K562 (cell line): ENCODE data around the gene CXorf65. TPM values are rescaled to one million over a fixed set of nuclear protein-coding genes. Genes with fewer than 3 reads are reported as not detected.

ENCODE experiments used
- ARID3B ChIP-seq: fragments of 250-450 bp; sonication (Bioruptor Pico); IDR thresholded peaks from 2 replicates; pipeline ENCODE4 v1.4.0; 2020; ENCODE audit warnings: borderline replicate concordance
- BCL6 ChIP-seq: fragments of 250-450 bp; sonication (Bioruptor Pico); IDR thresholded peaks from 2 replicates; pipeline ENCODE4 v1.4.0; 2020
- CCAR2 ChIP-seq: fragments of 200-400 bp; formaldehyde crosslinking; IDR thresholded peaks from 2 replicates; pipeline ENCODE4 v1.6.1; 2017; ENCODE audit warnings: mild to moderate bottlenecking, low read depth, low read length
- CLOCK ChIP-seq: fragments of 250-450 bp; sonication (Bioruptor Pico); IDR thresholded peaks from 2 replicates; pipeline ENCODE4 v1.4.0; 2020; ENCODE audit warnings: mild to moderate bottlenecking, moderate library complexity, borderline replicate concordance
- CXXC5 ChIP-seq: fragments of 250-450 bp; sonication (Bioruptor Pico); IDR thresholded peaks from 2 replicates; pipeline ENCODE4 v1.8.0; 2022; ENCODE audit warnings: inconsistent platforms, mild to moderate bottlenecking, moderate library complexity
- ETV5 ChIP-seq: sonication (generic); formaldehyde crosslinking; IDR thresholded peaks from 2 replicates; pipeline ENCODE4 v1.4.0; 2020; ENCODE audit warnings: low read depth, mild to moderate bottlenecking, missing genetic modification reagents
- GABPA ChIP-seq: fragments of 200-800 bp; sonication (Bioruptor generic); conservative IDR thresholded peaks from 2 replicates; pipeline ENCODE4 v1.6.1; 2016; ENCODE audit warnings: low read depth, missing genetic modification characterization, missing compliant biosample characterization
- IFI16 ChIP-seq: fragments of 250-450 bp; sonication (Bioruptor Pico); IDR thresholded peaks from 2 replicates; pipeline ENCODE4 v2.1.2; 2022; ENCODE audit warnings: mild to moderate bottlenecking, inconsistent platforms
- LCOR ChIP-seq: sonication (generic); formaldehyde crosslinking; IDR thresholded peaks from 2 replicates; pipeline ENCODE4 v1.8.0; 2022; ENCODE audit warnings: mild to moderate bottlenecking, missing genetic modification reagents
- MTA3 ChIP-seq: fragments of 450-650 bp; formaldehyde crosslinking; IDR thresholded peaks from 2 replicates; pipeline ENCODE4 v1.6.1; 2017; ENCODE audit warnings: mild to moderate bottlenecking, borderline replicate concordance
- NBN ChIP-seq: fragments of 450-650 bp; IDR thresholded peaks from 2 replicates; pipeline ENCODE4 v1.6.1; 2016; ENCODE audit warnings: low read depth, mild to moderate bottlenecking
- NCOR1 ChIP-seq: fragments of 450-650 bp; IDR thresholded peaks from 2 replicates; pipeline ENCODE4 v1.6.1; 2016; ENCODE audit warnings: mild to moderate bottlenecking, moderate library complexity
- NFXL1 ChIP-seq: fragments of 450-650 bp; formaldehyde crosslinking; IDR thresholded peaks from 2 replicates; pipeline ENCODE4 v1.4.0; 2021; ENCODE audit warnings: mild to moderate bottlenecking
- NR2C1 ChIP-seq, 2 experiments: fragments of 450-650 bp; IDR thresholded peaks; 2 replicates each; pipeline ENCODE4 v1.6.1; 2017; ENCODE audit warnings: mild to moderate bottlenecking in 2 of 2, antibody characterized with exemption in 1 of 2, inconsistent platforms in 1 of 2, missing compliant biosample characterization in 1 of 2, missing genetic modification characterization in 1 of 2
- NRF1 ChIP-seq, 2 experiments: fragments of 450-650 bp; IDR thresholded peaks in 1 of 2; conservative IDR thresholded peaks in 1 of 2; 2 replicates each; pipeline ENCODE4 v1.6.1; 2014; ENCODE audit warnings: mild to moderate bottlenecking in 2 of 2
- PHF8 ChIP-seq: fragments of 200-600 bp; sonication (generic); IDR thresholded peaks from 2 replicates; pipeline ENCODE4 v1.6.1; 2012; ENCODE audit warnings: mixed run types, mild to moderate bottlenecking, inconsistent platforms, low read length, moderate library complexity, borderline replicate concordance
- PURB ChIP-seq: sonication (generic); formaldehyde crosslinking; IDR thresholded peaks from 2 replicates; pipeline ENCODE4 v1.9.0; 2021; ENCODE audit warnings: low read depth, mild to moderate bottlenecking, missing genetic modification reagents
- SNAPC5 ChIP-seq: fragments of 250-450 bp; sonication (Bioruptor Pico); IDR thresholded peaks from 2 replicates; pipeline ENCODE4 v1.8.0; 2021; ENCODE audit warnings: moderate library complexity, mild to moderate bottlenecking, inconsistent platforms
- SRSF3 ChIP-seq: fragments of 200-400 bp; formaldehyde crosslinking; IDR thresholded peaks from 2 replicates; pipeline ENCODE4 v1.6.1; 2016; ENCODE audit warnings: mild to moderate bottlenecking, low read length, moderate library complexity; ENCODE audit not compliant: insufficient read depth
- STAT5B ChIP-seq: fragments of 250-450 bp; sonication (Bioruptor Pico); IDR thresholded peaks from 2 replicates; pipeline ENCODE4 v1.8.0; 2021; ENCODE audit warnings: mild to moderate bottlenecking, inconsistent platforms
- TBL1XR1 ChIP-seq, 2 experiments: IDR thresholded peaks; 2 replicates each; pipeline ENCODE4 v1.6.1; 2012; ENCODE audit warnings: improper control_type of control experiment in 2 of 2, low read length in 2 of 2, mild to moderate bottlenecking in 1 of 2
- XRCC5 ChIP-seq: fragments of 200-400 bp; formaldehyde crosslinking; IDR thresholded peaks from 2 replicates; pipeline ENCODE4 v1.6.1; 2017; ENCODE audit warnings: low read depth, mild to moderate bottlenecking, low read length
- ZBED1 ChIP-seq: IDR thresholded peaks from 2 replicates; pipeline ENCODE4 v1.6.1; 2014
- ZFPM2 ChIP-seq: fragments of 250-450 bp; sonication (Bioruptor Pico); IDR thresholded peaks from 2 replicates; pipeline ENCODE4 v1.5.1; 2022; ENCODE audit warnings: mild to moderate bottlenecking
- ZNF3 ChIP-seq: fragments of 250-450 bp; sonication (Bioruptor Pico); IDR thresholded peaks from 2 replicates; pipeline ENCODE4 v1.5.0; 2021; ENCODE audit warnings: mild to moderate bottlenecking, moderate library complexity
- ZNF584 ChIP-seq: fragments of 200-800 bp; sonication (Bioruptor generic); IDR thresholded peaks from 2 replicates; pipeline ENCODE4 v1.6.1; 2016; ENCODE audit warnings: low read depth, mild to moderate bottlenecking, missing genetic modification characterization, missing compliant biosample characterization
- polyA plus RNA-seq, 8 experiments: library from polyadenylated mRNA; depleted of rRNA in 4 of 8; stranded (reverse) in 5 of 8; unstranded in 3 of 8; fragments of >200 nt; fragmentation: Nextera tagmentation in 2 of 8; fragmentation: Illumina TruSeq in 1 of 8; extraction: Ambion mirVana in 2 of 8; extraction: Trizol in 1 of 8; gene quantifications; 2 replicates each; pipeline versions ENCODE4 v1.2.1 to v1.2.3, GENCODE V29; 2011 to 2014; ENCODE audit warnings: inconsistent platforms in 1 of 8, missing spikeins in 1 of 8
- total RNA-seq, 7 experiments: library from RNA; depleted of rRNA in 6 of 7; stranded (reverse); fragments of >200 nt in 6 of 7; fragmentation: Illumina TruSeq in 2 of 7; extraction: Trizol in 2 of 7; gene quantifications; 2 replicates each; pipeline versions ENCODE4 v1.2.1 to v1.2.3, GENCODE V29; 2011 to 2021; ENCODE audit warnings: low replicate concordance in 1 of 7

The CXorf65 gene
- total and polyA plus RNA-seq, 9 of the 15 experiments (the other 6 are each of a cell fraction or from before 2014, with no cell fraction given), result 1.4 to 8.4 (median 2.9) TPM

GRCh38 chrX:71103110-71103983 is 3.2 kb downstream of the CXorf65 start (continued):
- TF ChIP-seq ZBED1, result 0 out of 2 replicates have a peak, but pooled peaks have one; percentile 40
- TF ChIP-seq CLOCK (CRISPR knock-in tag), result no peak
- no peak for TF ChIP-seq PURB
- TF ChIP-seq SNAPC5 (CRISPR knock-in tag), result no peak
- TF ChIP-seq PHF8, result no peak
- 0 out of 2 replicates have a peak, but pooled peaks have one; percentile 26 for TF ChIP-seq NBN
- no peak; a peak in 2 of 4 replicates for TF ChIP-seq TBL1XR1 (IDR thresholded peaks at IDR 0.05; ENCODE audit: low read length in 2 of 2)
- TF ChIP-seq BCL6 (CRISPR knock-in tag), result no peak
- TF ChIP-seq MTA3, result no peak
- TF ChIP-seq NCOR1, result peak; percentile 64
- no peak for TF ChIP-seq NFXL1 (CRISPR knock-in tag)
- no peak for TF ChIP-seq STAT5B (CRISPR knock-in tag)
- TF ChIP-seq SRSF3, result no peak
- no peak for TF ChIP-seq ARID3B (CRISPR knock-in tag)
- TF ChIP-seq IFI16 (CRISPR knock-in tag), result no peak
- peak; percentile 55; the same call in 1 of the 2 replicates for TF ChIP-seq GABPA (tag)
- no peak for TF ChIP-seq NRF1 (conservative IDR thresholded peaks at IDR 0.05 in 1 of 2, IDR thresholded peaks at IDR 0.05 in 1 of 2)
- TF ChIP-seq CXXC5 (CRISPR knock-in tag), result no peak; the same call in 1 of the 2 replicates
- no peak for TF ChIP-seq ZFPM2
- 0 out of 2 replicates have a peak, but pooled peaks have one; percentile 13 for TF ChIP-seq NR2C1 (IDR thresholded peaks at IDR 0.05)
- TF ChIP-seq NR2C1 (tag; IDR thresholded peaks at IDR 0.05), result no peak
- no peak for TF ChIP-seq ETV5 (CRISPR knock-in tag)
- no peak for TF ChIP-seq ZNF3 (CRISPR knock-in tag)
- no peak for TF ChIP-seq CCAR2
- TF ChIP-seq LCOR (CRISPR knock-in tag), result no peak
- no peak for TF ChIP-seq ZNF584 (CRISPR knock-in tag)
- no peak for TF ChIP-seq XRCC5
